ENCODE data around the gene DGKI. TPM values are rescaled to one million over a fixed set of nuclear protein-coding genes. Genes with fewer than 3 reads are reported as not detected.

DGKI gene
- polyA plus RNA-seq, 1 experiment = 1.4 TPM

DNA sequence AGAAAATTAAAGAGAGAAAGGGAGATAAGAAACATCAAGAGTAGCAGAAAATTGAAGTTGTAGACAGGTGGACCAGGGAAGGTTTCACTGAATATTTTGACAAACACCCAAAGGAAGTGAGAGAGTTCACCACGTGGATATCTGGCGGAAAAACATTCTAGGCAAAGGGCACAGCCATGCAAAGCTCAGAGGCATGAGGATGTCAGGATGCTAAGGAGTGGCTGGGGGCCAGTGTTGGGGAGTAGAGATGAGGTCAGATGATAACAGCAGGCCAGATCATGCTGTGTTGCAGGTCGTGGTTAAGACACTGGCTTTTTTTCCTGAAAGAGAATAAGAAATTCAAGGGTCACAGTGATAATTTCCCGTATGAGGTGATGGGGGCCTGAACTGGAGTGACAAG is 181.9 kb downstream of the DGKI start:
- Histone ChIP-seq H3K36me3 (ENCODE audit: control insufficient read depth, insufficient read depth, low read length) (no peaks in the 10 kb centered on the region), H3K4me3 (ENCODE audit: low read depth, low read length) (no peak overlapping the region), H3K27me3 (ENCODE audit: control insufficient read depth, insufficient read depth, low read length) (no peaks in the 10 kb centered on the region)
- POLR2A ChIA-PET = no interaction called here
- CTCF ChIA-PET = interaction anchor here (4.7 kb wide), 1 partner anchor 9 kb away, joined by 29 read pairs; no protein-coding TSS in a partner anchor
- no peak for DNase-seq (ENCODE audit: low read depth)
- TF ChIP-seq CTCF (IDR thresholded peaks at IDR 0.05; ENCODE audit: insufficient read depth, low read depth, low read length) = no peak

DNA sequence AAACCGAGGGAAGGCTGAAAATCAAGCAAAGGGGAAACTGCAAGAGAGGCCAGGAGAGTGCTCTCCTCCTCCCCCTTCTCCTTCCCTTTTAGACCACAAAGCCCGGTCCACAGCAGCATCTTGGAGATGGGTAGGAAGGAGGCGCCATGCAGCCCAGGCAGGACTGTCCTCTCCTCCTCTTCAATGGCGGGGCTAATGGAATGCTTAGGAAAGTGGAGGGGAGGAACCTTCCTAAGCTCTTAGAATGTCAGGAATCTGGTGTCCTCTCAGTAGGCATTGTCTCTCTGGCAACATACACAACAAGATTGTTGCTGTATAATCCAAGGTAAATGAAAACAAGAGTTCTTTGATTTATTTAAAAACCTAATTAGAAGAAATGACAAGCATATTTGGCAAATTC is 185.1 kb downstream of the DGKI start:
- no peak for DNase-seq (ENCODE audit: low read depth)
- ChIA-PET POLR2A (no interaction called here), CTCF (interaction anchor here (1.0 to 1.5 kb wide), 2 partner anchors 10 to 340 kb away, joined by 3 to 4 read pairs; partner anchors contain the start of gene CREB3L2)
- H3K27me3 ChIP-seq (ENCODE audit: control insufficient read depth, insufficient read depth, low read length) = no peaks in the 10 kb centered on the region
- no peaks in the 10 kb centered on the region for H3K36me3 ChIP-seq (ENCODE audit: control insufficient read depth, insufficient read depth, low read length)
- H3K4me3 ChIP-seq (ENCODE audit: low read depth, low read length) = no peak overlapping the region
- TF ChIP-seq CTCF (IDR thresholded peaks at IDR 0.05; ENCODE audit: insufficient read depth, low read depth, low read length) = no peak

DNA sequence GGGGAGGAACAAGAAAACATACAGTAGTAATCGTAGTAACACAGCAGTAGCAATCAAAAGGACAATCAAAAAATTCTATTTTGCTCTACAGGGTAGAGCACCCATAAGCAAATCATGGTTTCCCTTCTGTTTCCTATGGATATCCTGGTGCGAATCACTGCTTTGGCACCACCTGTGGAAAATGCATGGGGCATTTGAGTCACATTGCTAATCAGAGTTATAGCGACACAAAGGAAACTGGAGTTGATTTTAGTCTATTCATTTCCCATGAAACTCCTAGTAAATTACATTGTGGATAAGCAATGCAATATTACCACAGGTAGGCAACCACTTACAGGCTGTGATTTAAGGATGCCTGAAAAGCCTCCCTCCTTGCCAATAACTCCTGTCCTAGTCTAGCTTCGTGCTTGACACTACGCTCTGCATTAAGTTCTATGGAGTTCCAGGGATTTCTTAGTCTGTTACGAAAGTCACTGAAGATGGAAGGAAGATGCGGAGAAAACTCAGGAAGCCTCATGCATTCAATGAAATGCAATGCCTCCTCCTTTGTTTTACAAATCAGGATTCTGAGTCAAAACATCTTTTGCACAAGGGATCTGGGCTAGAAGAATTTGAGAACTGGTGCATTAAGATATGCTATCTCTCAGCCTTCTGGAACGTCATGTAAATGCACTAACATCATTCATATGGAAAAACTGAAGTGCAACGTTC is 188.4 kb downstream of the DGKI start:
- TF ChIP-seq CTCF (IDR thresholded peaks at IDR 0.05; ENCODE audit: insufficient read depth, low read depth, low read length) = no peak
- Histone ChIP-seq H3K4me3 (ENCODE audit: low read depth, low read length) (no peak overlapping the region), H3K27me3 (ENCODE audit: control insufficient read depth, insufficient read depth, low read length) (no peaks in the 10 kb centered on the region; the same call in 1 of the 2 replicates), H3K36me3 (ENCODE audit: control insufficient read depth, insufficient read depth, low read length) (no peaks in the 10 kb centered on the region)
- DNase-seq (ENCODE audit: low read depth) = no peak
- ChIA-PET CTCF (interaction anchor here (1.1 to 7.8 kb wide), 6 partner anchors 11 to 349 kb away, joined by 3 to 94 read pairs (median 12); partner anchors contain the start of gene CREB3L2), POLR2A (no interaction called here)

- POLR2A ChIA-PET = no interaction called here
- no peak overlapping the region for H3K4me3 ChIP-seq (ENCODE audit: low read depth, low read length)
- no peaks in the 10 kb centered on the region; the same call in 1 of the 2 replicates for H3K27me3 ChIP-seq (ENCODE audit: control insufficient read depth, insufficient read depth, low read length)
- no peak for DNase-seq (ENCODE audit: low read depth)
- CTCF ChIA-PET = interaction anchor here (0.8 to 7.8 kb wide), 12 partner anchors 9 to 350 kb away, joined by 3 to 94 read pairs (median 8); no protein-coding TSS in a partner anchor
- no peak for TF ChIP-seq CTCF (IDR thresholded peaks at IDR 0.05; ENCODE audit: insufficient read depth, low read depth, low read length)
- no peaks in the 10 kb centered on the region for H3K36me3 ChIP-seq (ENCODE audit: control insufficient read depth, insufficient read depth, low read length)
Observed at GRCh38 chr7:137657476-137658189, 189.1 kb downstream of the DGKI start.

DNA sequence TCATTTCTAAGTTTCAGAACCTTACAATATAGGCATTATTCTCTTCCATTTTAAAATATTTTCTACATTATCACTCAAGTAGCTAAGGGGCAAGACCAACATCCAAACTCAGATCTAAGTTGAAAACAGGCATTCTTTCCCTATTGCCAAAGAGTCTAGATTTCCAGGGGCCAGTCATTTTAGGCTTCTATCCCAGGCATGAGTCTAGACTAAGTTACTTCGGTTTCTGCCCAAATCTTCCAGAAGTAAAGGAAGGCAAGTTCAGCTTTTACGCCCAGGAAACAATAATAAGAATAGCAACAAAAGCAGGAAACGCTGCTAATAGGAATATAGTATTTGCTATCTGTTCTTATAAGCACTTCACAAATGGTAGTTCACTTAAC is 189.9 kb downstream of the DGKI start:
- Histone ChIP-seq H3K27me3 (ENCODE audit: control insufficient read depth, insufficient read depth, low read length) (no peaks in the 10 kb centered on the region; the same call in 1 of the 2 replicates), H3K36me3 (ENCODE audit: control insufficient read depth, insufficient read depth, low read length) (no peaks in the 10 kb centered on the region), H3K4me3 (ENCODE audit: low read depth, low read length) (no peak overlapping the region)
- no peak for TF ChIP-seq CTCF (IDR thresholded peaks at IDR 0.05; ENCODE audit: insufficient read depth, low read depth, low read length)
- no peak for DNase-seq (ENCODE audit: low read depth)
- CTCF ChIA-PET = interaction anchor here (0.7 to 7.8 kb wide), 42 partner anchors 9 to 357 kb away, joined by 3 to 94 read pairs (median 4); no protein-coding TSS in a partner anchor
- POLR2A ChIA-PET = no interaction called here
